HG03439 (cell line): Measurements from ENCODE around the gene LRFN5.

ENCODE experiments used
- ATAC-seq: cut with Tn5 transposase; IDR thresholded peaks from one replicate; pipeline ENCODE4 v1.9.1; 2021; ENCODE audit warnings: mild to moderate bottlenecking, moderate library complexity; ENCODE audit not compliant: unreplicated experiment

Gene LRFN5

DNA sequence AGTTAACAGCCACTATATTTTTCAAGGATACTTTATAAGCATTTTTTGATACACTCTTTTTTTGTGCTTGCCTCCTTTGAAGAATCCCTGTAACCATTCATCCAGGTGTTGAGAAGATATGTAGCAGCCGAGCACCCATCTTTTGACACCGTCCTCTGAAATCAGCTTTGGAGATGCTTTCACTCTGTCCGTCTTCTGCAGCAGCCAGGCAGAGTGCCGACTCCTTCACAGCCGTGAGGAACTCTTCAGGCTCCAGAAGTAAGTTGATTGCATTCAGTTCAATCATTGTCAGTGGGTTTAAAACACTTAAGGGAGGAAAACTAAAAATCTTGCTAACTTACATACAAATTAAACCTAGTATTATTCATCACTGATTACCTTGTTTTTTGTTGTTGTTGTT, 160.1 kb downstream of the LRFN5 start:
- no peak for ATAC-seq

DNA sequence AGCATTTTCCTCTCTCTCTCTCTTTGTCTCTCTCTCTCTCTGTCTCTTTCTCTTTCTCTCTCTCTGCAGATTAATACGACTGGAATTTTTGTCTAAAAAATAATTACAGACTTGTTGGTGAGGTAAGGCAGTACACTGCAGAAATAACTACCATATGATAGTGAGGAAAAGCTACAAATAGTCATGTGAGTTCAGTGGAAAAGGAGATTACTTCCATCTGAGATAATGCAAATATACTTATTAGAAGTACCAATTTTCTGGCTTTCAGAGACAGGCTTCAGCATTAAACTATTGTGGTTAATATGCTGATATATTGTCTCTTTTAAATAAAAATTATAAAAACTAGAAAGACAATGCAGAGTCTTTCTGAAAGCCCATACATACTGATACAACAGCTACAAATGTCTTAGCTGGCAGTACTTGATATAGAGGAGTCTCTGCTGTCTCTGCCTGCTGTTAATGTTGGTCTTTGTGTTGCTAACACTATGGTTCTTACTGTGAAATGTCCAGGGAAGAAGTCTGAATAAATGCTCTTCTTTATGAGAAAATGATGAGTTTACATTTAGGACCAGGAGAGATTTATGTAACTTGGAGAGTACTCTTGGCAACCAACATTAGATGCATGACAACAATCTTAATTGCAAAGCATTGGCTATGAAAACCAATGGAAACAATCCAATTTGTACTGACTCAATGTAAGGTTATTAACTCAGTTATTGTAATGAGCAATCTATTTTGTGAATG, 167.0 kb downstream of the LRFN5 start:
- ATAC-seq: no peak

- no peak for ATAC-seq
Observed at GRCh38 chr14:41782511-41782910, 175.8 kb downstream of the LRFN5 start.

- no peak for ATAC-seq
Observed at GRCh38 chr14:41783403-41783802, 176.7 kb downstream of the LRFN5 start.

GRCh38 chr14:41785696-41786095, 179.0 kb downstream of the LRFN5 start:
- no peak for ATAC-seq

DNA sequence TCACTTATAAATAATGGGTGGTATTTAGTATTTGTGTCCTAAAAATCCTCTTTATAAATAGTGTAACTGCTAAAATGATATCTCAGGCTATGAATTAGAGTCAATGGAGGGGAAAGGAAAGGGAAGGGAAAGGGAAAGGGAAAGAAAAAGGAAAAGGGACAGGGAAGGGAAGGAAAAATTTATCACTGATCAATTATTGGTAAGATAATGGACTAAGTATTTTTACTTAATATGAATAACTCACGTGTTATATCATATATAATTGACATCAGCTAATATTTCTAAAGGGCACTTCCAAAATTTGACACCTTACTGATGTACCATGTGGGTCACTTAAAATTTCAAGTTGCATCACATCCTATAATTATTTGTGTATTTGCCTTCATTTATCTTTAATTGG, 193.1 kb downstream of the LRFN5 start:
- no peak for ATAC-seq

DNA sequence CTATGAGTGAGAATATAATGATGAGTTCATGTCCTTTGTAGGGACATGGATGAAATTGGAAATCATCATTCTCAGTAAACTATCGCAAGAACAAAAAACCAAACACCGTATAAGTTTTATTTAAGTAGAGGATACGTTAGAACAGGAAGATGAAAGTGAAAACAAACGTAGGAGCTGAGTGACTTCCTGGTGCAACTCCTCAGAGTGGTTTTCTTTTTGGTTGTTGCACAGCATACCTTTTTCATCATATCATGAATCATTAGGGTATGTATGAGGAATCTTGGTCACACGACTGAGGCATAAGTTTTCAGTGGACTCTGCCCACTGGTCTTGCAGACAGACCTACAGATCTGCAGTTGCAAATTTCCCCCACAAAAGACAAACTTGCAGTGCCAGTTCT, 199.0 kb downstream of the LRFN5 start:
- no peak for ATAC-seq

DNA sequence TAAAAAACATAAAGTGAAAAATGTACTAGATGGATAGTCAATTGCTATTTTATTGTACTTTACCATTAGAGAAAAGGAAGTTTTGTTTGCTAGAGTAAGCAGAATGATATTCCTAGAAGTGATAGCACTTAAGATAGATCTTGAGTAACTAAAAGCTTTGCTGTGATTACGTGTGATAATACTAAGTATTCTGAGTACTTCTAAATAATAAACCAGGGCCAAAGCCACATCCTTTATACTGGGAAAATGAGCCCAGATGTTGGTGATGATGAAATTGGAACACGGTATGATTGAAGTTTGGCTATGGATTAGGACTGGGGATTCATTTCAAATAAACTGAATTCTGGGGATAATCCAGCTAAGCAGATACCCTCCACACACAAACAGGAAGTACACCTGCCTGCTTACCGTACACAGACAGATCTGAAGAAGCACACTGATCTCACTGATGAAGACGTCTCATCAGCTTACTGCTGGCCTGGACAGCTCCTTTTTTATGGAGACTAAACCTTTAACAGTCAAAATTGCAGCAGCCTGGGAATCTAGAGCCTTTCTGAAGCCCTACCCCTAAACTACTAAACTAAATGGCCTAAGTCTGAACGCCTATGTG, 199.8 kb downstream of the LRFN5 start:
- ATAC-seq: no peak

- ATAC-seq: no peak
Observed at GRCh38 chr14:41810362-41810761, 203.7 kb downstream of the LRFN5 start.

DNA sequence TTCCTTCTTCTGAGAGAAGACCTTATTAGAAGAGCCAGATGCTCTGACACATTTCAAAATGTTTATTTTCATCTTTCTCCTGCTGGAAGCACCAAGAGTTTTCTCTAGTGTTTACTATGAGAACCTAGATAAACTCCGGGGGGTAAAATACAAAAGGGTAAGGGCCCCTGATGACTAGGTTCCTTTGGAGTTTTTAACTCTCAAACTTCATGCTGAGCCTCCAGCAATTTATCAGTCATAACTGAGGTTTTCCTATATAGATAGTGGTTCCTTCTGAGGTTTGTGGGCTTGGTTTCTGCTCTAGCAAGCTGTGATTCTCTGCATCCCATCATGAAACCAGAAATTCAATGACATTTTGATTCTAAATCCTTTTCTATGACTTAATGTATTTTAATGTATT, 210.9 kb downstream of the LRFN5 start:
- no peak for ATAC-seq

DNA sequence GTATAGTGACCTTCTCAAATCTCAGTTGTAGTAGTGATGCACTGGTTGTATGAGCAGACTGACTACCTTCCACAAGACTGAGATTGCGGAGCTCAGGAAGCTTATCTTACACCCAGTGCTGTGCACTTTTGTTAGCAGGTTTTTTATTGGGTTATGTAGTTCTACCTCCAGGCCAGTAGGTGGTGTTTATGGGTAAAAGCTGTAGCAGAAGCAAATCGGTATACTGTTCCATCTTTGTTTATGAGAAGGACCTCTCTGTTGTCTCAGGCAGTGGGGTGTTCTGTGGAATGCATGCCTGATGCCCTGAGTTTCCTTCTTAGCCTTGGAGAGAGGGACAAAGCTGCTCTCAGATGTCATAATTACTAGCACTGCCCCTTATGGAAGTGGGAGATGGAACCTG, 217.8 kb downstream of the LRFN5 start:
- no peak for ATAC-seq

DNA sequence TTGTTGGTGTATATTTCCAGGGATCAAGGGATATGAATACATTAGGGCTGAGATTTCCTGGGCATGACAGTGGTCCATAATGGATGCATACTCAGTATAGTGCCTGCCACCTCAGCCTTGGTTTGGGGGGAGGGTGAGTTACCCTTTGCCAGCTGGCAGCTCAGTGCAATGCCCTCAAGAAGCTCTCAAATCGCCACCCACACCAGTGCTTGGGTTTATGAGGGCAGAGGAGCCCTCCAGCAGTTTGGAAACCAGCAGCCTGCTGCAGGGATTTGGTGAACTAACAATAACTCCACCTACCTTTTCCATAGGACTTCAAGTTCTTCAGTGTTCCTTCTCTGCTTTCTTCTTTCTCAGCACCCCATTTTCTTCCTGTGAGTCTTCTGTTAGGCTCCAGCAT, 218.9 kb downstream of the LRFN5 start:
- no peak for ATAC-seq

- ATAC-seq: no peak
Observed at GRCh38 chr14:41830714-41831406, 224.2 kb downstream of the LRFN5 start.

DNA sequence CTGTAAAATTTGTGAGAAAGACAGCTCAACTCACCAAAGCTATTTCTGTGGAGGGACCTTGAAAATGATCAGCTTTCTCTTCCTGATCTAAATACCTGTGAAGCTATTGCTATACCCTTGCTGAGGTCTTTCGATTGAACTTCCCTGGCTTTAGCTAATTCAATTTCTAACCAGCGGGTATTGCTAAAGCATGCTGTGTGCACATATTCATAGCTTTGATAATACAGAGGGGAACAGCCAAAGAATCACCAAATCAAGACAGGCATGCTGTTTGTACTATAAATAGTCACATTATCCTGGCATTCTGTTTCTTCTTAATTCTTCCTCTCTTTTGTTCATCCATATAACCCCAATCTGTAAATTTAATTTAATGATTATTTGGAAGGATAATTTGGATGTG, 233.0 kb downstream of the LRFN5 start:
- ATAC-seq: no peak

GRCh38 chr14:41859336-41859735, 252.7 kb downstream of the LRFN5 start:
- no peak for ATAC-seq

- ATAC-seq: no peak
Observed at GRCh38 chr14:41860586-41860985, 253.9 kb downstream of the LRFN5 start.

- no peak for ATAC-seq
Observed at GRCh38 chr14:41865894-41866293, 259.2 kb downstream of the LRFN5 start.

GRCh38 chr14:41868396-41868795, 261.7 kb downstream of the LRFN5 start:
- ATAC-seq: no peak

GRCh38 chr14:41872931-41873685, 266.4 kb downstream of the LRFN5 start:
- no peak for ATAC-seq

- no peak for ATAC-seq
Observed at GRCh38 chr14:41873686-41874317, 267.1 kb downstream of the LRFN5 start.

GRCh38 chr14:41875116-41875515, 268.4 kb downstream of the LRFN5 start:
- no peak for ATAC-seq
